ENCODE results near the gene SERPINB10.

Gene SERPINB10

GRCh38 chr18:63907664-63908063 is at the start of gene SERPINB10:
Gene SERPINB10 (plus strand): TSS chr18:63907958. CDS start chr18:63915511, 7,553 bp downstream.
- Histone ChIP-seq H3K27me3 (ENCODE audit: control insufficient read depth in 1 of 2, insufficient read depth in 2 of 2, low read length in 2 of 2) (no peaks in the 10 kb centered on the region), H3K9ac (ENCODE audit: low read length) (no peak within 1 kb of the TSS), H3K27ac (ENCODE audit: low read depth, low read length) (no peak within 1 kb of the TSS), H3K4me3 (ENCODE audit: low read depth in 1 of 2, low read length in 2 of 2) (no peak within 1 kb of the TSS), H3K36me3 (ENCODE audit: insufficient read depth, low read length) (no peaks in the 10 kb centered on the region), H3K9me3 (ENCODE audit: low read length) (no peaks in the 10 kb centered on the region), H3K4me1 (ENCODE audit: insufficient read depth, low read length) (no peaks in the 10 kb centered on the region)

- no peaks in the 10 kb centered on the region for H3K9me3 ChIP-seq (ENCODE audit: low read length)
- H3K27me3 ChIP-seq (ENCODE audit: control insufficient read depth in 1 of 2, insufficient read depth in 2 of 2, low read length in 2 of 2) = no peaks in the 10 kb centered on the region
- no peak overlapping the region for H3K4me3 ChIP-seq (ENCODE audit: low read depth in 1 of 2, low read length in 2 of 2)
- H3K36me3 ChIP-seq (ENCODE audit: insufficient read depth, low read length) = no peaks in the 10 kb centered on the region
- no peaks in the 10 kb centered on the region for H3K4me1 ChIP-seq (ENCODE audit: insufficient read depth, low read length)
- no peak overlapping the region for H3K9ac ChIP-seq (ENCODE audit: low read length)
- H3K27ac ChIP-seq (ENCODE audit: low read depth, low read length) = no peak overlapping the region
These were observed 49.3 kb upstream of the SERPINB10 start for GRCh38 chr18:63858456-63858855.

GRCh38 chr18:63859781-63860475 is 47.8 kb upstream of the SERPINB10 start:
- no peak overlapping the region for H3K9ac ChIP-seq (ENCODE audit: low read length)
- no peaks in the 10 kb centered on the region for H3K27me3 ChIP-seq (ENCODE audit: control insufficient read depth in 1 of 2, insufficient read depth in 2 of 2, low read length in 2 of 2)
- no peaks in the 10 kb centered on the region for H3K4me1 ChIP-seq (ENCODE audit: insufficient read depth, low read length)
- no peak overlapping the region for H3K4me3 ChIP-seq (ENCODE audit: low read depth in 1 of 2, low read length in 2 of 2)
- H3K27ac ChIP-seq (ENCODE audit: low read depth, low read length) = no peak overlapping the region
- no peaks in the 10 kb centered on the region for H3K9me3 ChIP-seq (ENCODE audit: low read length)
- H3K36me3 ChIP-seq (ENCODE audit: insufficient read depth, low read length) = no peaks in the 10 kb centered on the region

GRCh38 chr18:63860531-63860930 is 47.2 kb upstream of the SERPINB10 start:
- no peaks in the 10 kb centered on the region for H3K27me3 ChIP-seq (ENCODE audit: control insufficient read depth in 1 of 2, insufficient read depth in 2 of 2, low read length in 2 of 2)
- no peaks in the 10 kb centered on the region for H3K9me3 ChIP-seq (ENCODE audit: low read length)
- no peaks in the 10 kb centered on the region for H3K36me3 ChIP-seq (ENCODE audit: insufficient read depth, low read length)
- no peak overlapping the region for H3K27ac ChIP-seq (ENCODE audit: low read depth, low read length)
- no peak overlapping the region for H3K4me3 ChIP-seq (ENCODE audit: low read depth in 1 of 2, low read length in 2 of 2)
- no peak overlapping the region for H3K9ac ChIP-seq (ENCODE audit: low read length)
- H3K4me1 ChIP-seq (ENCODE audit: insufficient read depth, low read length) = no peaks in the 10 kb centered on the region

- H3K4me1 ChIP-seq (ENCODE audit: insufficient read depth, low read length) = no peaks in the 10 kb centered on the region
- H3K4me3 ChIP-seq (ENCODE audit: low read depth in 1 of 2, low read length in 2 of 2) = no peak overlapping the region
- H3K27me3 ChIP-seq (ENCODE audit: control insufficient read depth in 1 of 2, insufficient read depth in 2 of 2, low read length in 2 of 2) = no peaks in the 10 kb centered on the region
- no peak overlapping the region for H3K9ac ChIP-seq (ENCODE audit: low read length)
- H3K9me3 ChIP-seq (ENCODE audit: low read length) = no peaks in the 10 kb centered on the region
- no peak overlapping the region for H3K27ac ChIP-seq (ENCODE audit: low read depth, low read length)
- H3K36me3 ChIP-seq (ENCODE audit: insufficient read depth, low read length) = no peaks in the 10 kb centered on the region
These were observed 40.2 kb upstream of the SERPINB10 start for GRCh38 chr18:63867368-63868125.

- no peak overlapping the region for H3K4me3 ChIP-seq (ENCODE audit: low read depth in 1 of 2, low read length in 2 of 2)
- H3K4me1 ChIP-seq (ENCODE audit: insufficient read depth, low read length) = no peaks in the 10 kb centered on the region
- no peaks in the 10 kb centered on the region for H3K36me3 ChIP-seq (ENCODE audit: insufficient read depth, low read length)
- H3K9me3 ChIP-seq (ENCODE audit: low read length) = no peaks in the 10 kb centered on the region
- H3K27me3 ChIP-seq (ENCODE audit: control insufficient read depth in 1 of 2, insufficient read depth in 2 of 2, low read length in 2 of 2) = no peaks in the 10 kb centered on the region
- H3K9ac ChIP-seq (ENCODE audit: low read length) = no peak overlapping the region
- H3K27ac ChIP-seq (ENCODE audit: low read depth, low read length) = no peak overlapping the region
These were observed 39.2 kb upstream of the SERPINB10 start for GRCh38 chr18:63868546-63868945.

- H3K4me1 ChIP-seq (ENCODE audit: insufficient read depth, low read length) = no peaks in the 10 kb centered on the region
- no peaks in the 10 kb centered on the region for H3K9me3 ChIP-seq (ENCODE audit: low read length)
- no peaks in the 10 kb centered on the region for H3K27me3 ChIP-seq (ENCODE audit: control insufficient read depth in 1 of 2, insufficient read depth in 2 of 2, low read length in 2 of 2)
- H3K9ac ChIP-seq (ENCODE audit: low read length) = no peak overlapping the region
- no peak overlapping the region for H3K4me3 ChIP-seq (ENCODE audit: low read depth in 1 of 2, low read length in 2 of 2)
- H3K36me3 ChIP-seq (ENCODE audit: insufficient read depth, low read length) = no peaks in the 10 kb centered on the region
- H3K27ac ChIP-seq (ENCODE audit: low read depth, low read length) = no peak overlapping the region
These were observed 38.4 kb upstream of the SERPINB10 start for GRCh38 chr18:63869374-63869773.

- H3K27me3 ChIP-seq (ENCODE audit: control insufficient read depth in 1 of 2, insufficient read depth in 2 of 2, low read length in 2 of 2) = no peaks in the 10 kb centered on the region
- no peaks in the 10 kb centered on the region for H3K36me3 ChIP-seq (ENCODE audit: insufficient read depth, low read length)
- H3K27ac ChIP-seq (ENCODE audit: low read depth, low read length) = no peak overlapping the region
- no peaks in the 10 kb centered on the region for H3K4me1 ChIP-seq (ENCODE audit: insufficient read depth, low read length)
- H3K9me3 ChIP-seq (ENCODE audit: low read length) = no peaks in the 10 kb centered on the region
- H3K9ac ChIP-seq (ENCODE audit: low read length) = no peak overlapping the region
- no peak overlapping the region for H3K4me3 ChIP-seq (ENCODE audit: low read depth in 1 of 2, low read length in 2 of 2)
These were observed 37.9 kb upstream of the SERPINB10 start for GRCh38 chr18:63869851-63870250.

GRCh38 chr18:63871836-63872235 is 35.9 kb upstream of the SERPINB10 start:
- Histone ChIP-seq H3K36me3 (ENCODE audit: insufficient read depth, low read length) (no peaks in the 10 kb centered on the region), H3K9me3 (ENCODE audit: low read length) (no peaks in the 10 kb centered on the region), H3K4me3 (ENCODE audit: low read depth in 1 of 2, low read length in 2 of 2) (no peak overlapping the region), H3K27ac (ENCODE audit: low read depth, low read length) (no peak overlapping the region), H3K27me3 (ENCODE audit: control insufficient read depth in 1 of 2, insufficient read depth in 2 of 2, low read length in 2 of 2) (no peaks in the 10 kb centered on the region), H3K9ac (ENCODE audit: low read length) (no peak overlapping the region), H3K4me1 (ENCODE audit: insufficient read depth, low read length) (no peaks in the 10 kb centered on the region)

GRCh38 chr18:63872586-63872985 is 35.2 kb upstream of the SERPINB10 start:
- Histone ChIP-seq H3K4me3 (ENCODE audit: low read depth in 1 of 2, low read length in 2 of 2) (no peak overlapping the region), H3K9me3 (ENCODE audit: low read length) (no peaks in the 10 kb centered on the region), H3K27me3 (ENCODE audit: control insufficient read depth in 1 of 2, insufficient read depth in 2 of 2, low read length in 2 of 2) (no peaks in the 10 kb centered on the region), H3K27ac (ENCODE audit: low read depth, low read length) (no peak overlapping the region), H3K4me1 (ENCODE audit: insufficient read depth, low read length) (no peaks in the 10 kb centered on the region), H3K9ac (ENCODE audit: low read length) (no peak overlapping the region), H3K36me3 (ENCODE audit: insufficient read depth, low read length) (no peaks in the 10 kb centered on the region)

GRCh38 chr18:63878343-63878742 is 29.4 kb upstream of the SERPINB10 start:
- H3K9me3 ChIP-seq (ENCODE audit: low read length) = no peaks in the 10 kb centered on the region
- no peaks in the 10 kb centered on the region for H3K36me3 ChIP-seq (ENCODE audit: insufficient read depth, low read length)
- H3K27me3 ChIP-seq (ENCODE audit: control insufficient read depth in 1 of 2, insufficient read depth in 2 of 2, low read length in 2 of 2) = no peaks in the 10 kb centered on the region
- no peaks in the 10 kb centered on the region for H3K4me1 ChIP-seq (ENCODE audit: insufficient read depth, low read length)
- H3K4me3 ChIP-seq (ENCODE audit: low read depth in 1 of 2, low read length in 2 of 2) = no peak overlapping the region
- no peak overlapping the region for H3K27ac ChIP-seq (ENCODE audit: low read depth, low read length)
- H3K9ac ChIP-seq (ENCODE audit: low read length) = no peak overlapping the region

GRCh38 chr18:63878925-63879324 is 28.8 kb upstream of the SERPINB10 start:
- no peak overlapping the region for H3K4me3 ChIP-seq (ENCODE audit: low read depth in 1 of 2, low read length in 2 of 2)
- H3K27me3 ChIP-seq (ENCODE audit: control insufficient read depth in 1 of 2, insufficient read depth in 2 of 2, low read length in 2 of 2) = no peaks in the 10 kb centered on the region
- H3K9me3 ChIP-seq (ENCODE audit: low read length) = no peaks in the 10 kb centered on the region
- H3K9ac ChIP-seq (ENCODE audit: low read length) = no peak overlapping the region
- no peaks in the 10 kb centered on the region for H3K36me3 ChIP-seq (ENCODE audit: insufficient read depth, low read length)
- H3K4me1 ChIP-seq (ENCODE audit: insufficient read depth, low read length) = no peaks in the 10 kb centered on the region
- no peak overlapping the region for H3K27ac ChIP-seq (ENCODE audit: low read depth, low read length)

Measured in muscle layer of colon (tissue), 2 donors.